Measurements from ENCODE around the gene ZNF23. TPM values are rescaled to one million over a fixed set of nuclear protein-coding genes. Genes with fewer than 3 reads are reported as not detected.

Gene ZNF23
- total and polyA plus RNA-seq, 2 experiments from 2014 or later: 5.3 to 7.1 TPM

DNA sequence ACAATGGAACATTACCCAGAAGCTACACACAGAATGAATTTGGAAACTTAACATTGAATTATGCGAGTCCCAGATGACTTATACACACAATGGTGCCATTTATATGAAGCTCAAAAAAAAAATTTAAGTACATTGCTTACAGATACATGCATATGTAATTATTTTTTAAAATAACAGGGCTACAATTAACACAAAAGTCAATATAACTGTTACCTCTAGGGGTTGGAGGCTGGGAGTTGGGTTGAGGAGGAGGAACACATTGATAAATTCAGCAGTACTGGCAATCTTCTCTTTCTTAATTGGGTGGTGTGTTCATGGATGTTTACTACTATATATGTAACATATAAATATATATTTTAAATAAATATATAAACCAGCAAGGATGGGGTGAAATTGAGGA, 1.1 kb downstream of the ZNF23 start:
- Histone ChIP-seq H3K27me3 (no peaks in the 10 kb centered on the region), H3K27ac (no peak overlapping the region)

DNA sequence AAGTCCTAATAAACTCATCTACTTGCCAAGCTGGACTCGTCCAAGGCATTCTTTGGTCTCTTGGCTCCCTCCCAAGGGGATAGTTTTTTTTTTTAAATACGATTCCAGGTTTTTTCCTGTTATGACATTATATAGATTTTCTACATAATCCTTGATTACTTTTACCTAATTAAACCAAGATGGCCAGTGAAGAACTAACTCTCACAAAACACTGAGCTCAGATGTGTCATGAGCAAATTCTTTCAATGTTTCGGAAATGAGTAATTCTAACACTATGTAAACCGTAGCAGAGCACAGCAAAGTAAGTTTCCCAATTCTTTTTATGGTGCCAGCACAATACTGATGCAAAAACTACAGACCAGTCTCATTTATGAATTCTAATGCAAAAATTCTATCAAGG, 1.8 kb downstream of the ZNF23 start:
- H3K4me3 ChIP-seq: no peak overlapping the region
- WGBS (ENCODE audit: low lambda C conversion rate, missing lambda C conversion rate): 88% methylated on average over 4 of the region's 4 CpGs
- TF ChIP-seq, protein P1, sequence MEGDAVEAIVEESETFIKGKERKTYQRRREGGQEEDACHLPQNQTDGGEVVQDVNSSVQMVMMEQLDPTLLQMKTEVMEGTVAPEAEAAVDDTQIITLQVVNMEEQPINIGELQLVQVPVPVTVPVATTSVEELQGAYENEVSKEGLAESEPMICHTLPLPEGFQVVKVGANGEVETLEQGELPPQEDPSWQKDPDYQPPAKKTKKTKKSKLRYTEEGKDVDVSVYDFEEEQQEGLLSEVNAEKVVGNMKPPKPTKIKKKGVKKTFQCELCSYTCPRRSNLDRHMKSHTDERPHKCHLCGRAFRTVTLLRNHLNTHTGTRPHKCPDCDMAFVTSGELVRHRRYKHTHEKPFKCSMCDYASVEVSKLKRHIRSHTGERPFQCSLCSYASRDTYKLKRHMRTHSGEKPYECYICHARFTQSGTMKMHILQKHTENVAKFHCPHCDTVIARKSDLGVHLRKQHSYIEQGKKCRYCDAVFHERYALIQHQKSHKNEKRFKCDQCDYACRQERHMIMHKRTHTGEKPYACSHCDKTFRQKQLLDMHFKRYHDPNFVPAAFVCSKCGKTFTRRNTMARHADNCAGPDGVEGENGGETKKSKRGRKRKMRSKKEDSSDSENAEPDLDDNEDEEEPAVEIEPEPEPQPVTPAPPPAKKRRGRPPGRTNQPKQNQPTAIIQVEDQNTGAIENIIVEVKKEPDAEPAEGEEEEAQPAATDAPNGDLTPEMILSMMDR (IDR thresholded peaks at IDR 0.05; ENCODE audit: poor library complexity): no peak
- no peak for TF ChIP-seq EZH2 (IDR thresholded peaks at IDR 0.05; ENCODE audit: borderline replicate concordance)
- no peak for TF ChIP-seq EZH2phosphoT487 (IDR thresholded peaks at IDR 0.05; ENCODE audit: low read depth, severe bottlenecking, unreplicated experiment)
- H4K20me1 ChIP-seq (ENCODE audit: insufficient read depth, poor library complexity, severe bottlenecking): no peaks in the 10 kb centered on the region
- H3K27me3 ChIP-seq: no peaks in the 10 kb centered on the region
- peaks cover 7% of the 10 kb centered on the region for H3K4me1 ChIP-seq (ENCODE audit: insufficient read depth)
- H3K9me2 ChIP-seq (replicated peaks; ENCODE audit: insufficient read depth): no peaks in the 10 kb centered on the region
- no peaks in the 10 kb centered on the region for H3K36me3 ChIP-seq (replicated peaks; ENCODE audit: insufficient read depth, low read depth)
- DNase-seq (ENCODE audit: low spot score): no peak
- no peak overlapping the region for H2AFZ ChIP-seq
- H3K27ac ChIP-seq: no peak overlapping the region
- H3K79me2 ChIP-seq: peaks cover 20% of the 10 kb centered on the region
- no peaks in the 10 kb centered on the region for H3K9me3 ChIP-seq (ENCODE audit: low read depth)
- peak overlapping the region; percentile 96 for H3K4me2 ChIP-seq

More for the DNA sequence above, 1.1 kb downstream of the ZNF23 start:
- TF ChIP-seq, protein P1 (IDR thresholded peaks at IDR 0.05; ENCODE audit: poor library complexity): no peak
- TF ChIP-seq EZH2 (IDR thresholded peaks at IDR 0.05; ENCODE audit: borderline replicate concordance) (no peak), EZH2phosphoT487 (IDR thresholded peaks at IDR 0.05; ENCODE audit: low read depth, severe bottlenecking, unreplicated experiment) (no peak)
- DNase-seq (ENCODE audit: low spot score): no peak
- Histone ChIP-seq H3K9me2 (replicated peaks; ENCODE audit: insufficient read depth) (no peaks in the 10 kb centered on the region), H3K79me2 (peaks cover 20% of the 10 kb centered on the region), H2AFZ (no peak overlapping the region), H3K36me3 (replicated peaks; ENCODE audit: insufficient read depth, low read depth) (no peaks in the 10 kb centered on the region), H3K9me3 (ENCODE audit: low read depth) (no peaks in the 10 kb centered on the region), H4K20me1 (ENCODE audit: insufficient read depth, poor library complexity, severe bottlenecking) (no peaks in the 10 kb centered on the region), H3K4me3 (peak overlapping the region; percentile 84), H3K4me2 (peak overlapping the region; percentile 96), H3K4me1 (ENCODE audit: insufficient read depth) (peaks cover 7% of the 10 kb centered on the region)
- WGBS (ENCODE audit: low lambda C conversion rate, missing lambda C conversion rate): 96% methylated on average over 1 of the region's 1 CpG

DNA sequence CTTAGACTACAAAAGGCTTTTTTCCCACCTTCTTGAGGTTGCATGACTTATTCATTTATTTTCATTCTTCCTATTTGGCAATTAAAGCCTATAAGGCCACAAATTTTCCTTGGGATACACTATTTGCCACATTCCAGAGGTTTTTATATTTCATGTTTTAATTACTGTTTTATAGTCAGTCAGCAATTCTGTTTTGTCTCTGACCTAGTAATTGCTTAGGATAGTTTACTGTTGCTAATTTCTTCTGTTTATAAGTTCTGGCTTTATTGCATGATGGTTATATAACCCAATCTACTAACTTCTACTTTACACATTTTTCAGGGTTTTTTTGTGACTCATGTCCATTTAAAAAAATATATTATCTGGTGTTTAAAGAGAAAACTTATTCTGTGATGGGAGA, 2.5 kb downstream of the ZNF23 start:
- Histone ChIP-seq H3K79me2 (peaks cover 20% of the 10 kb centered on the region), H3K27ac (no peak overlapping the region), H3K4me1 (ENCODE audit: insufficient read depth) (peaks cover 7% of the 10 kb centered on the region), H3K4me2 (no peak overlapping the region), H3K4me3 (no peak overlapping the region), H3K9me2 (replicated peaks; ENCODE audit: insufficient read depth) (no peaks in the 10 kb centered on the region), H3K27me3 (no peaks in the 10 kb centered on the region), H3K36me3 (replicated peaks; ENCODE audit: insufficient read depth, low read depth) (no peaks in the 10 kb centered on the region), H2AFZ (no peak overlapping the region), H4K20me1 (ENCODE audit: insufficient read depth, poor library complexity, severe bottlenecking) (no peaks in the 10 kb centered on the region), H3K9me3 (ENCODE audit: low read depth) (no peaks in the 10 kb centered on the region)
- TF ChIP-seq, protein P1 (IDR thresholded peaks at IDR 0.05; ENCODE audit: poor library complexity): no peak
- TF ChIP-seq EZH2phosphoT487 (IDR thresholded peaks at IDR 0.05; ENCODE audit: low read depth, severe bottlenecking, unreplicated experiment): no peak
- no peak for TF ChIP-seq EZH2 (IDR thresholded peaks at IDR 0.05; ENCODE audit: borderline replicate concordance)
- DNase-seq (ENCODE audit: low spot score): no peak

DNA sequence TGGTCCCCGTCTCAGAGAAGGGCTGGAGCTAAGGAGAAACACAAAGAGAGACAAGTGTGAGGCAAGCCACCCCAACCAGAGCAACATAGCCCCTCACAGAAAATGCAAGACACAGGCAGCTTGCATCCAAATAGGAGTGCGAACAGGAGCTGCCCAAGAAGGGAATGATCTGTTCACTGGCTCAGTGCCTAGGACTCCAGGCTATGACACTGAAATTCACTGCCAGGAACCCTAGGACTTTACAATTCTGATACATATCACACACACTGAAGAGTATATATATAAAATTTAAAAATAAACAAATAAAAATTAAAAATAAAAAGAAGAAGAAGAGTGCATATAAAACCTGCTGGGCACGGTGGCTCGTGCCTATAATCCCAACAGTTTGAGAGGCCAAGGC, 5.2 kb downstream of the ZNF23 start:
- Histone ChIP-seq H3K36me3 (replicated peaks; ENCODE audit: insufficient read depth, low read depth) (peaks cover 3% of the 10 kb centered on the region), H3K79me2 (peaks cover 20% of the 10 kb centered on the region), H3K4me2 (no peak overlapping the region), H2AFZ (no peak overlapping the region), H3K4me1 (ENCODE audit: insufficient read depth) (peaks cover 7% of the 10 kb centered on the region), H4K20me1 (ENCODE audit: insufficient read depth, poor library complexity, severe bottlenecking) (no peaks in the 10 kb centered on the region), H3K27ac (no peak overlapping the region), H3K9me3 (ENCODE audit: low read depth) (no peaks in the 10 kb centered on the region), H3K4me3 (no peak overlapping the region), H3K9me2 (replicated peaks; ENCODE audit: insufficient read depth) (no peaks in the 10 kb centered on the region), H3K27me3 (no peaks in the 10 kb centered on the region)
- 92% methylated on average over 4 of the region's 4 CpGs for WGBS (ENCODE audit: low lambda C conversion rate, missing lambda C conversion rate)
- no peak for DNase-seq (ENCODE audit: low spot score)
- TF ChIP-seq, protein P1 (IDR thresholded peaks at IDR 0.05; ENCODE audit: poor library complexity): no peak
- no peak for TF ChIP-seq EZH2 (IDR thresholded peaks at IDR 0.05; ENCODE audit: borderline replicate concordance)
